RWPE2 (cell line): ENCODE measurements around the gene AKIP1.

ENCODE experiments used
- ATAC-seq: fragments of 200-7000 bp; cut with Tn5 transposase; 3 replicates; pipeline ENCODE4 v1.9.1; 2021; ENCODE audit warnings: low read depth
- DNase-seq: peaks from one replicate; pipeline ENCODE4 v3.0.0-alpha.2; 2020; ENCODE audit warnings: low spot score
- H3K27ac ChIP-seq: fragments of 450-650 bp; 2 replicates; pipeline ENCODE4 v1.5.1; 2017; ENCODE audit warnings: mild to moderate bottlenecking; ENCODE audit not compliant: poor library complexity, severe bottlenecking
- H3K27me3 ChIP-seq: fragments of 250-450 bp; sonication (Bioruptor Pico); 2 replicates; pipeline ENCODE4 v1.5.1; 2021; ENCODE audit warnings: mild to moderate bottlenecking, moderate library complexity; ENCODE audit not compliant: insufficient read depth, poor library complexity, severe bottlenecking
- H3K36me3 ChIP-seq: fragments of 250-450 bp; sonication (Bioruptor Pico); 2 replicates; pipeline ENCODE4 v1.5.1; 2020; ENCODE audit warnings: low read depth, mild to moderate bottlenecking, moderate library complexity
- H3K4me1 ChIP-seq: fragments of 250-450 bp; sonication (Bioruptor Pico); 2 replicates; pipeline ENCODE4 v1.5.1; 2021; ENCODE audit warnings: mild to moderate bottlenecking, moderate library complexity; ENCODE audit not compliant: insufficient read depth, poor library complexity, severe bottlenecking
- H3K4me3 ChIP-seq: fragments of 250-450 bp; sonication (Bioruptor Pico); 2 replicates; pipeline ENCODE4 v1.5.1; 2021; ENCODE audit warnings: mild to moderate bottlenecking, moderate library complexity; ENCODE audit not compliant: severe bottlenecking
- H3K9me3 ChIP-seq: fragments of 250-450 bp; sonication (Bioruptor Pico); 2 replicates; pipeline ENCODE4 v1.5.1; 2021; ENCODE audit warnings: mild to moderate bottlenecking, moderate library complexity; ENCODE audit not compliant: severe bottlenecking
- TF ChIP-seq, protein P1 (sequence below): fragments of 450-650 bp; IDR thresholded peaks from one replicate; pipeline ENCODE4 v1.5.1; 2017; ENCODE audit warnings: mild to moderate bottlenecking, moderate library complexity; ENCODE audit not compliant: poor library complexity, severe bottlenecking

Gene AKIP1

DNA sequence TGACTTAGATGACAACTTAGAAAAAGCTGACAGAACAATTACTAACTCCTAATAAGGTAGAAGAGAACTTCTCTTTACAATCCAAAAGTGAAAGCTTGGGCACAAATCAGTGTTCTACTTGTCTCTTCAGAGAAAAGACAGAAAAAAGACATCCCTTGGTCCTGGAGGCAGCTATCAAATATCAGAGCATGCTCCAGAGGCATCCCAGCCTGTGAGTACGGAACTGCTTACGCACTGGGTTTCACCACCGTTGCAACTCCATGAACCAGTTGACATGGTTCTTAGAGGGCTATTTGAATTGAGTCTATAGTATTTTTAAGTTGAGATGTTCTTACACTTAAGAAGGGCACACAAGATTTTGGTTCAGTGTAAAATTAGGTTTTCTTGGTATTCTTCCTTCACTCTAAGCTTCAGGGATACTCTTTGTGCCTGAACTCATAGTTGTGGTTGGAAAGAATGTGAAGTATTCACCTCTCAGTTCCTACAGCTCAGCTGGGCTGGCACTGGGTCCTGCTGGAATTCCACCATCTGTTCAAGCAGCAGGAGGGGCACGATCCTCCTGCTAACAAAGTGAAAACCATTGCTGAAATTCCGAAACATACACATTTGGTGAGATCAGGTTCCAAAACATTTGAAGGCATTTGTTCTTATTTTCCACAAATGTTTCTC lies 6.3 kb downstream of the AKIP1 start:
- DNase-seq (no peak), ATAC-seq (peak; percentile 97)
- H3K36me3 ChIP-seq = peaks cover 74% of the 10 kb centered on the region
- H3K4me3 ChIP-seq = no peak overlapping the region
- peaks cover 25% of the 10 kb centered on the region for H3K4me1 ChIP-seq
- peak overlapping the region; percentile 90 for H3K27ac ChIP-seq
- no peaks in the 10 kb centered on the region for H3K9me3 ChIP-seq
- TF ChIP-seq, protein P1, sequence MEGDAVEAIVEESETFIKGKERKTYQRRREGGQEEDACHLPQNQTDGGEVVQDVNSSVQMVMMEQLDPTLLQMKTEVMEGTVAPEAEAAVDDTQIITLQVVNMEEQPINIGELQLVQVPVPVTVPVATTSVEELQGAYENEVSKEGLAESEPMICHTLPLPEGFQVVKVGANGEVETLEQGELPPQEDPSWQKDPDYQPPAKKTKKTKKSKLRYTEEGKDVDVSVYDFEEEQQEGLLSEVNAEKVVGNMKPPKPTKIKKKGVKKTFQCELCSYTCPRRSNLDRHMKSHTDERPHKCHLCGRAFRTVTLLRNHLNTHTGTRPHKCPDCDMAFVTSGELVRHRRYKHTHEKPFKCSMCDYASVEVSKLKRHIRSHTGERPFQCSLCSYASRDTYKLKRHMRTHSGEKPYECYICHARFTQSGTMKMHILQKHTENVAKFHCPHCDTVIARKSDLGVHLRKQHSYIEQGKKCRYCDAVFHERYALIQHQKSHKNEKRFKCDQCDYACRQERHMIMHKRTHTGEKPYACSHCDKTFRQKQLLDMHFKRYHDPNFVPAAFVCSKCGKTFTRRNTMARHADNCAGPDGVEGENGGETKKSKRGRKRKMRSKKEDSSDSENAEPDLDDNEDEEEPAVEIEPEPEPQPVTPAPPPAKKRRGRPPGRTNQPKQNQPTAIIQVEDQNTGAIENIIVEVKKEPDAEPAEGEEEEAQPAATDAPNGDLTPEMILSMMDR = no peak
- no peaks in the 10 kb centered on the region for H3K27me3 ChIP-seq

DNA sequence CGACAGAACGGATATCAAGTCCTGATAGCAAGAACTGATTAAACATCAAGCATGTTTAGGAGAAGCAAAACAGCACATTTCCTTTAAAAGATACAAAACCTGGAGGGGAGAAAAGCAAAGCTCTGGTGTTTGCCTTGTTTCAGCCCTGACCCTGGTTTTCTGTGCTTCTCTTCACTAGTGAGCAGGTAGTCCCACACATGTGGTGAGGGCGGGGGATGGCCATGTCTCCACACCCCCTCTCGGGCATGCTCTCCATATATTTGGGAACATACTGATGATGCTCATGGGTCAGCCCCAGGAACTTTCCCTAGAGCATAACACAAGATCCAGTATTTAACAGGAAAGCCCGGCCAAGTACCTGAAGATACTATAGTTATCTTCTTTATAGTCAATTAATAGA lies 11.7 kb downstream of the AKIP1 start:
- H3K27me3 ChIP-seq = no peaks in the 10 kb centered on the region
- no peaks in the 10 kb centered on the region for H3K9me3 ChIP-seq
- TF ChIP-seq, protein P1 = no peak
- H3K4me3 ChIP-seq = no peak overlapping the region
- DNase-seq = no peak
- H3K27ac ChIP-seq = peak overlapping the region; percentile 41
- ATAC-seq = no peak
- H3K36me3 ChIP-seq = peaks cover 47% of the 10 kb centered on the region
- peaks cover 6% of the 10 kb centered on the region for H3K4me1 ChIP-seq

DNA sequence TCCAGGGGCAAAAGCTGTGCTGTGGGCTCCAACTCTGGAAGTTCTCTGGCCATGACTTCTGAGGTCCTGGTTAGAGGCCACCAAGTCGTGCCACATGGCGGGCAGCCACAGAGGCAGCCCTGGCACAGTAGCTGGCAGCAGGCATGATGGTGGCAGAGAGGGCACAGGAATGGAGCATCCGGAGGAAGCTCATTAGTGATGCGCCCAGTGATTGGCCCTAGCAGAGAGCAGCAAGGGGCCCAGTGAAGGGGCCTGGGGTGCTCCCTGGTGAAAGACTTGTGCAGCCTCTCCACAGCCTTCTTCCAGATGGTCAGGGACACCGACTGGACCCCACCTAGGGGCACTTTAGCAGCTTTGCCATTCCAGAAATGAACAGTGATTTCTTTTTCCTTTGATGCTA lies 14.7 kb downstream of the AKIP1 start:
- Histone ChIP-seq H3K27me3 (no peaks in the 10 kb centered on the region), H3K9me3 (no peaks in the 10 kb centered on the region), H3K4me3 (no peak overlapping the region), H3K4me1 (peaks cover 5% of the 10 kb centered on the region), H3K36me3 (peaks cover 17% of the 10 kb centered on the region), H3K27ac (no peak overlapping the region)
- ATAC-seq (no peak), DNase-seq (no peak)
- TF ChIP-seq, protein P1 = no peak

- no peaks in the 10 kb centered on the region for H3K27me3 ChIP-seq
- TF ChIP-seq, protein P1 = no peak
- H3K4me3 ChIP-seq = no peak overlapping the region
- DNase-seq (no peak), ATAC-seq (no peak)
- peaks cover 12% of the 10 kb centered on the region for H3K36me3 ChIP-seq
- H3K27ac ChIP-seq = no peak overlapping the region
- H3K9me3 ChIP-seq = no peaks in the 10 kb centered on the region
- peaks cover 5% of the 10 kb centered on the region for H3K4me1 ChIP-seq
Observed at GRCh38 chr11:8926236-8926635, 15.2 kb downstream of the AKIP1 start.

DNA sequence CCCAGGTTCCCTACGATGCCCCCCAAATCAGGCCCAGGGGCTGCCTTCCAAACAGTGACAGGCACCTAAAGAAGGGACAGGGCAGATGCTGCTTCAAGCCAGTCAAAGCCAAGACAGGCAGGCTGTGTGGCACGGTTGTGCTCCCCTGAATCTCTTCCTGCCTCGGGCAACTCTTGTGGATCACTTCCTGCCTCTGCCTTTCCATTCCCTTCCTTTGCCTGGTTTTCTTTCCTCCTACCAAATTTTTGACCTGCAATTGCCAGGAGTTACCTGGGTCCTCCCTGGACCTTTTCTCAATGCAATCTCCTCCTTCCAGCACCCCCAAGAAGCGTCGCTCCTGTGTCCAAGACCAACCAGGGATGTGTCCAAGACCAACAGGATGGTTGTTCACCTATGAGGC lies 16.2 kb downstream of the AKIP1 start:
- ATAC-seq (no peak), DNase-seq (no peak)
- no peak overlapping the region for H3K27ac ChIP-seq
- H3K4me3 ChIP-seq = no peak overlapping the region
- no peaks in the 10 kb centered on the region for H3K27me3 ChIP-seq
- peaks cover 5% of the 10 kb centered on the region for H3K4me1 ChIP-seq
- no peaks in the 10 kb centered on the region for H3K9me3 ChIP-seq
- TF ChIP-seq, protein P1 = no peak
- H3K36me3 ChIP-seq = peaks cover 4% of the 10 kb centered on the region
